ENCODE results near the gene PKP4. TPM values are rescaled to one million over a fixed set of nuclear protein-coding genes. Genes with fewer than 3 reads are reported as not detected.

The PKP4 gene
- total RNA-seq, 1 experiment from 2014 or later, result 52.0 TPM

GRCh38 chr2:158557752-158558151 is 101.0 kb downstream of the PKP4 start:
- WGBS (ENCODE audit: extremely low coverage, insufficient read length, low lambda C conversion rate), result no CpG with 5 or more reads among the region's 2 CpGs
- Histone ChIP-seq H3K18ac (ENCODE audit: insufficient read length, low read depth, low read length) (no peak overlapping the region), H3K9me3 (ENCODE audit: control insufficient read depth, low read depth, low read length) (no peaks in the 10 kb centered on the region), H3K27me3 (ENCODE audit: insufficient read depth, low read length) (no peaks in the 10 kb centered on the region), H3K79me1 (ENCODE audit: insufficient read depth, low read depth, low read length, poor library complexity, severe bottlenecking) (no peaks in the 10 kb centered on the region), H3T11ph (ENCODE audit: low read length) (no peak overlapping the region), H2BK15ac (ENCODE audit: low read depth, low read length) (no peak overlapping the region), H2BK12ac (ENCODE audit: insufficient read length, low read depth, low read length) (no peak overlapping the region), H3K14ac (ENCODE audit: insufficient read depth, low read length) (no peak overlapping the region), H4K5ac (ENCODE audit: insufficient read length, low read depth, low read length) (no peak overlapping the region), H3K79me2 (ENCODE audit: insufficient read depth, low read length) (no peaks in the 10 kb centered on the region), H2AK5ac (ENCODE audit: insufficient read length, low read length) (no peak overlapping the region), H3K4me2 (ENCODE audit: insufficient read depth, insufficient read length, low read length) (no peak overlapping the region), H4K91ac (ENCODE audit: insufficient read length, low read depth, low read length) (no peak overlapping the region), H3K4me1 (ENCODE audit: insufficient read depth, low read length) (no peaks in the 10 kb centered on the region), H3K4ac (ENCODE audit: low read depth, low read length) (no peak overlapping the region), H2AFZ (ENCODE audit: low read length) (no peak overlapping the region), H3K23me2 (ENCODE audit: insufficient read length, low read depth, low read length, poor library complexity, severe bottlenecking) (no peaks in the 10 kb centered on the region), H2BK120ac (ENCODE audit: low read depth, low read length, poor library complexity, severe bottlenecking) (no peak overlapping the region), H3K23ac (ENCODE audit: insufficient read length, low read depth, low read length) (no peak overlapping the region), H3K56ac (ENCODE audit: insufficient read length, low read depth, low read length) (no peak overlapping the region), H3K27ac (ENCODE audit: insufficient read length, low read depth, low read length) (no peak overlapping the region), H4K20me1 (ENCODE audit: control insufficient read depth, insufficient read depth, insufficient read length) (no peaks in the 10 kb centered on the region), H3K9ac (ENCODE audit: extremely low read depth, insufficient read length, low read length) (no peak overlapping the region), H2BK5ac (ENCODE audit: insufficient read length, low read length) (no peak overlapping the region), H2BK20ac (ENCODE audit: low read depth, low read length, poor library complexity, severe bottlenecking) (no peak overlapping the region), H4K8ac (replicated peaks; ENCODE audit: insufficient read length, low read depth, low read length) (no peak overlapping the region)
- peaks cover 1 to 15% (median 10%) of the 10 kb centered on the region in 3 experiments; a peak in 5 of 7 replicates for H3K36me3 Mint-ChIP-seq (ENCODE audit: insufficient read depth in 1 of 3, low read depth in 3 of 3)
- no peak overlapping the region for H3K27ac Mint-ChIP-seq
- no peaks in the 10 kb centered on the region for H3K27me3 Mint-ChIP-seq (ENCODE audit: low read depth)
- H3K4me3 Mint-ChIP-seq, result no peak overlapping the region
- TF ChIP-seq CTCF (conservative IDR thresholded peaks at IDR 0.05), result no peak
- no peak for DNase-seq
- H3K4me1 Mint-ChIP-seq, result no peaks in the 10 kb centered on the region
- H3K9me3 Mint-ChIP-seq, result no peaks in the 10 kb centered on the region
